NCI-H82 treated with DMSO at 0.1 percent for 48 hours (cell line): ENCODE data around the gene GJA9.
"Not testable (repeated sequence)": the region's sequence is repeated elsewhere in the genome, so short reads cannot be mapped to it uniquely, and the experiment has no call there.

Experiments used
- DNase-seq: peaks from one replicate; lab custom pipeline; 2025; ENCODE audit not compliant: unreplicated experiment; lab: John Stamatoyannopoulos, UW

GJA9 gene

GRCh38 chr1:38881487-38881886 is at the start of gene GJA9:
TSS of gene GJA9 (minus strand) at chr1:38881587. CDS start at chr1:38876098, 5,489 bp downstream.
- DNase-seq, result no peak

DNA sequence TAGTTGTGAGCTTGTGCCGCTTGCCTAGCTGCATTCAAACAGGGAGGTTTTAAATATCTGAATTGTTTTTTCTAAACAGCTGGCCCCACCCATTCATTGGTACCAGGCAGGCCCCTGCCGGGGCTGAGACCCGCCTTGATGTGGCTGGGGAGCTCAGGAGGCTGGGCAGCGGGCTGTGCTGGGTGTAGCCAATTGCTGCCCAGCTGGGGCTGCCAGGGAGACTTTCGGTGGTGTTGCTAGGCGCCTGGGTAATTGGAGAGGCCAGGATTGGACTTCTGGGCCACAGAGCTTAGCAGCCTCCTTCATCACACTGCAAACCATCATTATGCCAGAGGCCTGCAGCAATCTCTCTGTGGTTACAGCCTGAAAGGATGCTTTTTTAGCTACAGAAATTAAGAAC is 48.1 kb upstream of the GJA9 start:
- no peak for DNase-seq

GRCh38 chr1:38929054-38929453 is 47.7 kb upstream of the GJA9 start:
- DNase-seq, result no peak

GRCh38 chr1:38926091-38926490 is 44.7 kb upstream of the GJA9 start:
- no peak for DNase-seq

GRCh38 chr1:38925391-38925790 is 44.0 kb upstream of the GJA9 start:
- DNase-seq, result no peak

- DNase-seq, result no peak
These were observed 42.2 kb upstream of the GJA9 start for GRCh38 chr1:38923607-38924006.

- DNase-seq, result no peak
These were observed 37.7 kb upstream of the GJA9 start for GRCh38 chr1:38919130-38919529.

DNA sequence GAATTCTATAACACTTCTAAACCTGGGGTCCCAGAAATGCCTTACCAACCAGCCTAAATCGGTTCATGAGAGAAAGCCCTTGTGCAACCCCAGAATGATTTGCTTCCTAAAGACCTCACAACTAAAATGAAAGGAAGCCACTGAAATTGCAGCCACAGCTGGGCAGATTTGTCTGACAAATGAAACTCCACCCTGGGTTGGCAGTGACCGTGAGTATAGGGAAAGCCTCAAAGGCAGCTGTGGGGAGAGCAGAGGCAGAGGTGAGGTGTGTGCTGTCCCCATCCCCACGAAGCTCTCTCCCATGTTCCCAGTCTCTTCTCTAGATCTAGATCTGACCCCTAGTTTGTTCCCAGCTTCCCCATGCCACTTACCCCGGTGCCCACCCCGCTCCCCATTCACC is 37.2 kb upstream of the GJA9 start:
- no peak for DNase-seq

- DNase-seq, result no peak
These were observed 36.4 kb upstream of the GJA9 start for GRCh38 chr1:38917772-38918171.

DNA sequence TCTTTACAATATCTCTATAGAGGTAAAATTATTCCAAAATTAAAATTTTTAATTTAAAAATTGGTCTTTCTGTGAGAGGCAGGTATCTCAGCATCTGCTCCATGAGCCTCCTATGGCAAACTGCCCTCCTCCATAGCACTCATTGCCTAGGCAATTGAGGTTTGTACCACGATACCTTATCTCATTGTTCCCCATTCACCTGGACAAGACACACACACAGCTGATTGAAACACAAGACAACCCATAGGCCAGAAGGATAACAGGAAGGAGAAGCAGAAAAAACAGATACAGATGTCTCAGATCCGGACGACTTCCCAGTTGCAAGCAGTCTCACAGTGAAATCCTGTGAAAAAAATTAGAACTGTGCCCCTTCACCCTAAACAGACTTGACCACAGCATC is 36.0 kb upstream of the GJA9 start:
- no peak for DNase-seq

DNA sequence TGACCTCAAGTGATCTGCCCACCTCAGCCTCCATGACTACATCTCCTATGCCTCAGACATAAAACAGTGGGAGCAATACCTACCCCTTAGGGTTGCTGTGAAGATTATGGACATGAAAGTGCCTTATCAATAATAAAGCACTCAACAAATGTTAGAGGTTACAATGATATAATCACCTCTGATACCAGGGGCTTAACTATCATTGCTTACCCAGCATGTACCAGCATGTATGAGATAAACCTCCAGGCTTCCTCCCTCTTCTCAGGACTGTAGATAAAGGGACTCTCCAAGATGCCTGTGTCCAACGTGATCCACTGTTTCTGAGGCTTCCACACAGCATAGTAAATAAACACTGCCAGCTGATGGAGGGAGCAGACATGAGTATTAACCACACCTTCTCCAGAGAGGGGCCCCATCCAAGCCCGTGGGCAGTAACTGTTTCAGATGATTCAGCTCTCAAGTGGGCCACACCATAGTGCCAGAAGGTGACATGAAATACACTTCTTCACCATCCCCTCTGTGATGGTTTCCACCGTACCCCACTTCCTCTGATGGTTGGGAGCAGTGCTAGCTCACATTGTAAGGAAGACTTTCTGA is 34.1 kb upstream of the GJA9 start:
- DNase-seq, result no peak

DNA sequence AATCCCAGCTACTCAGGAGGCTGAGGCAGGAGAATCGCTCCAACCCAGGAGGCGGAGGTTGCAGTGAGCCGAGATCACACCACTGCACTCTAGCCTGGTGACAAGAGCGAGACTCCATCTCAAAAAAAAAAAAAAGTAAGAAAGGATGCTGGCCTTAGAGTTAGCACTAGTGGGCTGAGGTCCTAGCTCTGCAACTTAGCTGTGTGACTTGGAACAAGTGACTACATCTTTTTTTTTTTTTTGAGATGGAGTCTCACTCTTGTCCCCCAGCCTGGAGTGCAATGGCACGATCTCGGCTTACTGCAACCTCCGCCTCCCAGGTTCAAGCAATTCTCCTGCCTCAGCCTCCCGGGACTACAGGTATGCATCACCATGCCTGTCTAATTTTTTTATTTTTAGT is 33.5 kb upstream of the GJA9 start:
- DNase-seq, result not testable (repeated sequence)

GRCh38 chr1:38908821-38909220 is 27.4 kb upstream of the GJA9 start:
- peak; percentile 43 for DNase-seq

DNA sequence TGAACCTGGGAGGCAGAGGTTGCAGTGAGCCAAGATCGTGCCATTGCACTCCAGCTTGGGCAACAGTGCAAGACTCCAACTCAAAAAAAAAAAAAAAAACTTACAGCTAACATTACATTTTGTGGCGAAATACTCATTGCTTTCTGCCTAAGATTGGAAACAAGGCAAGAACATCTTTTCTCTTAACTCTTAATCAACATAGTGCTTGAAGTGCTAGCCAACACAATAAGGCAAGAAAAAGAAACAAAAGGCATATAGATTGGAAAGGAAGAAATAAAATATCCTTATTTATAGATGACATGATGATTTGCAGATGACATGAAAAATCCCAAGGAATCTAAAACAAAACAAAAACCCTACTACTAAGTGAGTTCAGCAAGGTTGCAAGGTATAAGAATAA is 24.6 kb upstream of the GJA9 start:
- DNase-seq, result no peak

DNA sequence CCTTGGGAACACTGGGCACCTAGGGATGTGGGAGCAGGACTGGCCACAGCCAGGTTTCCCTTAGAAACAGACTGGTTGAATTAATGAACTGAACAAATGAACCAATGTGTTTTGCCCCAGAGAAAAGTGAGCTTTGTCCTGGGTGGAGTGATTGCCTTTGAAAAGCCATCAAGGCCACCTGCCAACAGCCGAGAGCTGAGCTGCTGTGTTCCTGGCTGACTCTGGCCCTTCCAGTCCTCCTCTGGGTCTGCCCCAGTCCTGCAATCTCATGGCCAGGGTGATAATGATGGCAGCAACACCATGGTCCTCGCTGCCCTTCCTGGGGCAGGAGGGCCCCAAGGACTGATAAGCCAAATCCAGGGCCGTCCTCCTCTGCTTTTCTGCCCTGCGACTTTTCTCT is 18.2 kb upstream of the GJA9 start:
- DNase-seq, result no peak

GRCh38 chr1:38898653-38899230 is 17.4 kb upstream of the GJA9 start:
- no peak for DNase-seq

DNA sequence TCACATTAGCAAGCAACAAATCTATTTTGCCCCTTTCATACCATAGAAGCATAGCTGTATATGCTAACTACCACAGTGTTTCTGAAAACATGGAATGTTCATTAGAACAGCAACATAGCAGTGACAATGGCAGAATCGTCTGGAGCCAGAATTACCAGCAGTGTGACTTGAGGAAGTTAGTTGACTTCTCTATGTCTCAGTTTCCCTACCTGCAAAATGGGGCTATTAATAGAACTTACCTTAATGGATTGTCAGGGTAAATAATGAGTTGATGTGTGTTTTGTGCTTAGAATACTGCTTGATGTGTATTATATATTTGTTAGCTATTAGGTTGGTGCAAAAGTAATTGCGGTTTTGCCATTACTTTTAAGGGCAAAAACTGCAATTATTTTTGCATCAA is 14.8 kb upstream of the GJA9 start:
- DNase-seq, result no peak

- no peak for DNase-seq
These were observed 11.6 kb upstream of the GJA9 start for GRCh38 chr1:38892976-38893375.

- no peak for DNase-seq
These were observed 10.4 kb upstream of the GJA9 start for GRCh38 chr1:38891753-38892152.

DNA sequence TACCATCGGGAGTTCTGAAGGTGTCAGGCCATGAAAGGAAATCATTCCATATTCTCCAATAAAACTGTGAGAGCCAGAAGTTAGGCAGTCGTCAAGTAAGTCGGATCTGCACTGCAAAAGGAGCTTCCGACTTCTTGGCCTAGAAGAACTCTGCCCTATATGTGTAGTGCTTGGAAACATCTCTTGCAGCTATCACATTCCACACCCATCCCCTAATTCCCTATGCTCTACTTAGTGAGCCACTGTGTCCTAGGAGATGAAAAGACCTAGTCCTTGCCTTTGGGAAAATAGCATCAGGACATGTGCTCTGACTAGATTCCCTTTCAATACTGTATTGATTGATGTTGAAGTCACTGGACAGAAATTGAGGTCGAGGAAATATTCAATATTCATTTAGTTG is 8.2 kb upstream of the GJA9 start:
- DNase-seq, result no peak

DNA sequence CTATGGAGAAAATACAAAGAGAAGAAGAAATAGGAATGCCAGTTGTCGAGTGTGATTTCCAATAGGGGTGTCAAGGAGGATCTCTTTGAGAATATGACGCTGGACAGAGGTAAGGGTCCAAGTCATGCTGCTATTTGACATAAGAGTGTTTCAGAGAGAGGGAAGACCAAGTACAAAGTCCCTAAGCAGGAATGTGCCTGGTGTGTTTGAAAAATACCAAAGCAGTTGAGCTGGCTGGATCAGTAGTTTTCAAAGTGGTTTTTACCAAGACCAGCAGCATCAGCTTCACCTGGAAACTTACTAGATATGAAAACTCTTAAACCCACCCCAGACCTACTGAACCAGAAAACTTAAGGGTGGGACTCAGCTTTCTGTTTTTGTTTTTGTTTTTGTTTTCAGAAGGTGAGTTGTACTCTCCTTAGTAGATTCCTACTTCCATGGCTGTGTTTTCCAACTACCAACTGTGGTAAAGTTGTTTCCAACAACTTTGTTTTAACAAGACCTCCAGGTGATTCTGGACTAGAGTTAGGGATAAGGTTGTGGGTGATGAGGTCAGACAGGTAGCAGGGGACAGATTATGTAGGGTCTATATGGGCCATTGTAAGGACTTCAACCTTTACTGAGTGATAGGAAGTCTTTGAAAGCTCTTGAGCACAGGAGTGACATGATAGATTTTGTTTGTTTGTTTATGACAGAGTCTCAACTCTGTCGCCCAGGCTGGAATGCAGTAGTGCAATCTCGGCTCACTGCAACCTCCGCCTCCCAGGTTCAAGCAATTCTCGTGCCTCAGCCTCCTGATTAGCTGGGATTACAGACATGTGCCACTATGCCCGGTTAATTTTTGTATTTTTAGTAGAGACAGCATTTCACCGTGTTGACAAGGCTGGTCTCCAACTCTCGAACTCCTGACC is 7.3 kb upstream of the GJA9 start:
- DNase-seq, result no peak

DNA sequence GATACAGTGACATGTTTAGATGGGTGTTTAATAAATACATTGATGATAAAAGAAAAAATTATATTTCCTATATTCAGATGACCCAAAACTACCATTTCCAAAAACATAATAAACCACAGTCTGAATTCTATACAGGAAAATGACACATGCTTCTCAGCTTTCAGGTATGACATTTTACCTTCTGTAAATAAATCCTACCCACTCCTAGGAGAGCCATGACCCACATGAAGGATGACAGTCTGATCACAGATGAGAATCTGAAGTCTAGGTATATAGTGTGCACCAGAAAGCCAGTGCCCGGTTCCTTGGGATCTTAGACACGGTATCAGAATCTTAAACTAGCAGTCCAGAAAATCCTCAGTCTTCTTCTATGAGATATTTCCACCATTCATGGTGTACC is 3.7 kb upstream of the GJA9 start:
- no peak for DNase-seq
